Psoas muscle (tissue), 8 donors: Measurements from ENCODE around the gene OPRL1. TPM values are rescaled to one million over a fixed set of nuclear protein-coding genes. Genes with fewer than 3 reads are reported as not detected.

Experiments
- ATAC-seq, 4 donors: fragments of 200-7000 bp; cut with Tn5 transposase; one replicate each; pipeline ENCODE4 v1.9.1; 2020; ENCODE audit warnings: moderate library complexity in 3 of 4, mild to moderate bottlenecking in 2 of 4
- DNase-seq, 2 donors: peaks; one replicate each; pipeline ENCODE4 v3.0.0-alpha.2; 2020
- H3K27ac ChIP-seq: fragments of 200-600 bp; one replicate; pipeline ENCODE4 v1.8.0; 2022
- H3K27me3 ChIP-seq, 3 donors: fragments of 200-600 bp in 1 of 3; one replicate each; pipeline versions ENCODE4 v1.6.1 to v1.8.0; 2013 to 2022; ENCODE audit warnings: low read length in 2 of 3, mild to moderate bottlenecking in 2 of 3, moderate library complexity in 1 of 3; ENCODE audit not compliant: insufficient read depth in 3 of 3
- H3K36me3 ChIP-seq, 2 donors: fragments of 200-600 bp in 1 of 2; one replicate each; pipeline versions ENCODE4 v1.6.1 to v1.8.0; 2013 to 2022; ENCODE audit warnings: low read depth in 1 of 2, mild to moderate bottlenecking in 1 of 2, moderate library complexity in 1 of 2; ENCODE audit not compliant: insufficient read depth in 1 of 2
- H3K4me1 ChIP-seq: fragments of 200-600 bp; one replicate; pipeline ENCODE4 v1.8.0; 2022
- H3K4me3 ChIP-seq: fragments of 200-600 bp; one replicate; pipeline ENCODE4 v1.8.0; 2022; ENCODE audit warnings: mild to moderate bottlenecking
- H3K9me3 ChIP-seq: fragments of 200-600 bp; one replicate; pipeline ENCODE4 v1.8.0; 2022
- WGBS, 3 donors: extraction: QIAGEN DNeasy Blood & Tissue Kit; methylation state at CpG; one replicate each; pipeline versions ENCODE4 v1.1.6 to v1.1.7; 2013; 5-methylcytosine and 5-hydroxymethylcytosine counted together
- intact Hi-C, 2 donors: fragments of 100-400 bp; cut with DNase I; formaldehyde crosslinking; loops; one replicate each; pipeline versions ENCODE4 v1.11.0 to v1.14.2; 2022
- polyA plus RNA-seq, 3 donors: library from polyadenylated mRNA; stranded (reverse); fragments of 200-250 nt; gene quantifications; one replicate each; pipeline ENCODE4 v1.2.3, GENCODE V29; 2013
- total RNA-seq, 4 donors: library from RNA; stranded (reverse); fragmentation: NEBNext Ultra II Directional in 2 of 4; extraction: Animal tissue kit (Norgen Biotek cat#: 25700) in 2 of 4; gene quantifications; one replicate each; pipeline versions ENCODE4 v1.2.1 to v1.2.4, GENCODE V29; 2021 to 2023
- TF ChIP-seq, protein P1 (sequence below): fragments of 200-600 bp; IDR thresholded peaks from one replicate; pipeline ENCODE4 v1.8.0; 2022; ENCODE audit warnings: antibody characterized with exemption
- donor health status: healthy with polysubstance abuse.
- donor health status: DM: no; HTN: no; CAD: no; lungs with moderate emphysema.
- donor health status: Bipolar disorder and iron deficiency.
- donor health status: healthy.
- donor health status: DM: yes; HTN: yes; CAD: no.
- donor health status: DM: no; HTN: no; CAD: no.
- donor health status: DM: no; HTN: no; CAD: no.
- donor health status: DM: yes; HTN: yes; CAD: no.

The OPRL1 gene
- total and polyA plus RNA-seq, 7 donors, result 0.03 to 0.94 (median 0.17) TPM

GRCh38 chr20:64095455-64095854 is 15.6 kb downstream of the OPRL1 start:
- Histone ChIP-seq H3K27ac (no peak overlapping the region), H3K4me3 (no peak overlapping the region), H3K36me3 (no peaks in the 10 kb centered on the region), H3K9me3 (no peaks in the 10 kb centered on the region), H3K27me3 (peaks cover 0 to 24% (median 6%) of the 10 kb centered on the region in 3 donors), H3K4me1 (no peaks in the 10 kb centered on the region)
- TF ChIP-seq, protein P1, sequence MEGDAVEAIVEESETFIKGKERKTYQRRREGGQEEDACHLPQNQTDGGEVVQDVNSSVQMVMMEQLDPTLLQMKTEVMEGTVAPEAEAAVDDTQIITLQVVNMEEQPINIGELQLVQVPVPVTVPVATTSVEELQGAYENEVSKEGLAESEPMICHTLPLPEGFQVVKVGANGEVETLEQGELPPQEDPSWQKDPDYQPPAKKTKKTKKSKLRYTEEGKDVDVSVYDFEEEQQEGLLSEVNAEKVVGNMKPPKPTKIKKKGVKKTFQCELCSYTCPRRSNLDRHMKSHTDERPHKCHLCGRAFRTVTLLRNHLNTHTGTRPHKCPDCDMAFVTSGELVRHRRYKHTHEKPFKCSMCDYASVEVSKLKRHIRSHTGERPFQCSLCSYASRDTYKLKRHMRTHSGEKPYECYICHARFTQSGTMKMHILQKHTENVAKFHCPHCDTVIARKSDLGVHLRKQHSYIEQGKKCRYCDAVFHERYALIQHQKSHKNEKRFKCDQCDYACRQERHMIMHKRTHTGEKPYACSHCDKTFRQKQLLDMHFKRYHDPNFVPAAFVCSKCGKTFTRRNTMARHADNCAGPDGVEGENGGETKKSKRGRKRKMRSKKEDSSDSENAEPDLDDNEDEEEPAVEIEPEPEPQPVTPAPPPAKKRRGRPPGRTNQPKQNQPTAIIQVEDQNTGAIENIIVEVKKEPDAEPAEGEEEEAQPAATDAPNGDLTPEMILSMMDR, result no peak
- ATAC-seq (no peak), DNase-seq (no peak)
- intact Hi-C loops, result no loop called here
- WGBS, 3 donors, result 77 to 82% (median 81%) methylated on average over 4 of the region's 4 CpGs

DNA sequence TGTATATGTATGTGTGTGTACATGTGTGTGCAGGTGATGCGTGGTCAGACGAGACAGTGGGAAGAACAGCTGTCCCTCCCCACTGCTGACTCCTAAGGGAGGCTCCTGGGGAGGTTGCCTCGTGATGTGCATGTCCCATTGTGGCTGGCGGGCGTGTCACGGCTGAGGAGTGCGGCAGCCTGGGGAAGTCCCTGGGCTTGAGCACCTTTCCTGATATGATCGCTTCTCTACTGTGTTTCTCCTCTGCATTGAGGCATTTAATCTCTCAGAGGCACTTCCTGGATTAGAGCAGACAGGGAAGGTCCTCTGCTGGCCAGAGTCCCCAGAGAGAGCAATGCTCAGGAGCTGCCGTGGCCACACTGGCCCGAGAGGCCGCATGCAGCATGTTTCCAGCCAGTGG is 16.0 kb downstream of the OPRL1 start:
- H3K36me3 ChIP-seq, result no peaks in the 10 kb centered on the region
- TF ChIP-seq, protein P1, result no peak
- H3K9me3 ChIP-seq, result no peaks in the 10 kb centered on the region
- 82 to 86% (median 84%) methylated on average over 11 of the region's 11 CpGs for WGBS, 3 donors
- no peak overlapping the region for H3K4me3 ChIP-seq
- H3K27me3 ChIP-seq, result peaks cover 0 to 27% (median 6%) of the 10 kb centered on the region in 3 donors
- ATAC-seq, result no peak
- DNase-seq, result no peak
- H3K27ac ChIP-seq, result no peak overlapping the region
- intact Hi-C loops, result no loop called here
- no peaks in the 10 kb centered on the region for H3K4me1 ChIP-seq

- ATAC-seq (no peak), DNase-seq (no peak)
- Histone ChIP-seq H3K4me3 (no peak overlapping the region), H3K4me1 (no peaks in the 10 kb centered on the region), H3K9me3 (no peaks in the 10 kb centered on the region), H3K27ac (no peak overlapping the region), H3K27me3 (peaks cover 0 to 33% (median 8%) of the 10 kb centered on the region in 3 donors), H3K36me3 (no peaks in the 10 kb centered on the region)
- 74 to 82% (median 76%) methylated on average over 6 of the region's 6 CpGs for WGBS, 3 donors
- intact Hi-C loops, result no loop called here
- TF ChIP-seq, protein P1, result no peak
Observed at GRCh38 chr20:64096535-64096934, 16.7 kb downstream of the OPRL1 start.

GRCh38 chr20:64098471-64099013 is 18.7 kb downstream of the OPRL1 start:
- DNase-seq, result no peak

More at GRCh38 chr20:64098471-64099013, 18.7 kb downstream of the OPRL1 start:
- TF ChIP-seq, protein P1, result no peak
- 86 to 89% (median 87%) methylated on average over 28 of the region's 28 CpGs for WGBS, 3 donors
- Histone ChIP-seq H3K27ac (no peak overlapping the region), H3K27me3 (peaks cover 0 to 53% (median 12%) of the 10 kb centered on the region in 3 donors), H3K36me3 (no peaks in the 10 kb centered on the region), H3K9me3 (no peaks in the 10 kb centered on the region), H3K4me1 (peaks cover 4% of the 10 kb centered on the region), H3K4me3 (no peak overlapping the region)
- intact Hi-C loops, result no loop called here
- no peak for ATAC-seq
